Hepatocyte (in vitro differentiated cells): ENCODE measurements around the gene GNPTAB. TPM values are rescaled to one million over a fixed set of nuclear protein-coding genes. Genes with fewer than 3 reads are reported as not detected.

Source experiments
- DNase-seq: peaks from one replicate; pipeline ENCODE4 v3.0.0-alpha.2; 2016; ENCODE audit warnings: low spot score
- H2AFZ ChIP-seq: fragments of 200-600 bp; sonication (generic); 2 replicates; pipeline ENCODE4 v1.6.0; 2016; ENCODE audit warnings: antibody characterized with exemption, mild to moderate bottlenecking
- H3K27ac ChIP-seq: fragments of 200-600 bp; sonication (generic); 2 replicates; pipeline ENCODE4 v1.5.1; 2016; ENCODE audit warnings: mild to moderate bottlenecking
- H3K27me3 ChIP-seq: fragments of 200-600 bp; sonication (generic); 2 replicates; pipeline ENCODE4 v1.6.1; 2016
- H3K36me3 ChIP-seq: fragments of 200-600 bp; sonication (generic); replicated peaks from 2 replicates; pipeline ENCODE4 v1.5.1; 2016; ENCODE audit warnings: low read depth; ENCODE audit not compliant: insufficient read depth
- H3K4me1 ChIP-seq: fragments of 200-600 bp; sonication (generic); 2 replicates; pipeline ENCODE4 v1.5.1; 2016; ENCODE audit warnings: mild to moderate bottlenecking, moderate library complexity; ENCODE audit not compliant: insufficient read depth
- H3K4me2 ChIP-seq: fragments of 200-600 bp; sonication (generic); 2 replicates; pipeline ENCODE4 v1.6.0; 2016
- H3K4me3 ChIP-seq: fragments of 200-600 bp; sonication (generic); 2 replicates; pipeline ENCODE4 v1.5.1; 2016; ENCODE audit warnings: mild to moderate bottlenecking
- H3K79me2 ChIP-seq: fragments of 200-600 bp; sonication (generic); 2 replicates; pipeline ENCODE4 v1.6.0; 2017; ENCODE audit warnings: mild to moderate bottlenecking
- H3K9me2 ChIP-seq: fragments of 200-600 bp; sonication (generic); replicated peaks from 2 replicates; pipeline ENCODE4 v1.6.0; 2017; ENCODE audit warnings: mild to moderate bottlenecking; ENCODE audit not compliant: insufficient read depth
- H3K9me3 ChIP-seq: fragments of 200-600 bp; sonication (generic); 2 replicates; pipeline ENCODE4 v1.5.1; 2016; ENCODE audit warnings: low read depth, mild to moderate bottlenecking
- H4K20me1 ChIP-seq: fragments of 200-600 bp; sonication (generic); 2 replicates; pipeline ENCODE4 v1.6.0; 2016; ENCODE audit warnings: mild to moderate bottlenecking; ENCODE audit not compliant: insufficient read depth, poor library complexity, severe bottlenecking
- EZH2 ChIP-seq: fragments of 200-600 bp; sonication (generic); IDR thresholded peaks from 2 replicates; pipeline ENCODE4 v1.6.1; 2016; ENCODE audit warnings: antibody characterized with exemption, mild to moderate bottlenecking, borderline replicate concordance
- EZH2phosphoT487 ChIP-seq: fragments of 200-600 bp; sonication (generic); IDR thresholded peaks from one replicate; pipeline ENCODE4 v1.6.1; 2018; ENCODE audit warnings: antibody characterized with exemption, mild to moderate bottlenecking, low read depth, moderate library complexity; ENCODE audit not compliant: unreplicated experiment, severe bottlenecking
- WGBS: methylation state at CpG from one replicate; pipeline ENCODE4 v1.1.6; 2016; ENCODE audit warnings: low lambda C conversion rate; ENCODE audit errors: missing lambda C conversion rate; 5-methylcytosine and 5-hydroxymethylcytosine counted together
- polyA plus RNA-seq: library from polyadenylated mRNA; unstranded; fragments of >200 nt; fragmentation: Nextera tagmentation; extraction: Ambion mirVana; gene quantifications from 2 replicates; pipeline ENCODE4 v1.2.1, GENCODE V29; 2016
- total RNA-seq: library from RNA; depleted of rRNA; stranded (reverse); fragments of >200 nt; gene quantifications from 2 replicates; pipeline ENCODE4 v1.2.3, GENCODE V29; 2014
- TF ChIP-seq, protein P1 (sequence below): fragments of 200-600 bp; sonication (generic); IDR thresholded peaks from 2 replicates; pipeline ENCODE4 v1.5.1; 2016; ENCODE audit warnings: antibody characterized with exemption, mild to moderate bottlenecking; ENCODE audit not compliant: poor library complexity

The GNPTAB gene
- total and polyA plus RNA-seq, 2 experiments from 2014 or later: 13.8 to 21.6 TPM

GRCh38 chr12:101782273-101782731 is 48.5 kb downstream of the GNPTAB start:
- Histone ChIP-seq H3K4me1 (peaks cover 7% of the 10 kb centered on the region), H2AFZ (no peak overlapping the region), H4K20me1 (no peaks in the 10 kb centered on the region), H3K4me2 (no peak overlapping the region), H3K79me2 (no peaks in the 10 kb centered on the region), H3K4me3 (no peak overlapping the region), H3K9me3 (no peaks in the 10 kb centered on the region), H3K27ac (no peak overlapping the region), H3K36me3 (no peaks in the 10 kb centered on the region), H3K9me2 (no peaks in the 10 kb centered on the region), H3K27me3 (no peaks in the 10 kb centered on the region)
- WGBS: 94% methylated on average over 3 of the region's 3 CpGs
- no peak for DNase-seq
- TF ChIP-seq EZH2phosphoT487 (no peak), EZH2 (no peak)

DNA sequence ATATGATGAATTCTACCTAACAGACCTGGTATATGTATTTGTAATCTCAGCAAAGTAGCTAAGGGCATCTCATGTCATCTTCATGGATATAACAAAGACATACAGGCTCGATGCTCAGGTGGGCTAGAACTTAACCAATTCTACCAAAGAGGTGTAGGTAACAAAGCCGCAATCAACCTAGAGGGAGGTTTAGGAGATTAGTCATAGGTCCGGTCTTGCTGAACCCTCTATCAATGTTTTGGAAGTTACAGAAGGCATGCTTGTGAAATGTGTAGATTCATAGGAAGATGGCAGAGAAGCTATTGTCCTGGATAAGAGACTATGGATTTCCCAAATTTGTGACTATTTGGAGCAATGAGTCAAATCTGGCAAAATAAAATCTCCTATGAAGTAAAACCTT is 48.9 kb downstream of the GNPTAB start:
- Histone ChIP-seq H3K4me2 (no peak overlapping the region), H3K36me3 (no peaks in the 10 kb centered on the region), H3K4me1 (peaks cover 7% of the 10 kb centered on the region), H3K27ac (no peak overlapping the region), H2AFZ (no peak overlapping the region), H3K9me3 (no peaks in the 10 kb centered on the region), H3K27me3 (no peaks in the 10 kb centered on the region), H3K9me2 (no peaks in the 10 kb centered on the region), H3K79me2 (no peaks in the 10 kb centered on the region), H3K4me3 (no peak overlapping the region), H4K20me1 (no peaks in the 10 kb centered on the region)
- WGBS: 93% methylated on average over 3 of the region's 3 CpGs
- TF ChIP-seq EZH2 (no peak), EZH2phosphoT487 (no peak)
- TF ChIP-seq, protein P1, sequence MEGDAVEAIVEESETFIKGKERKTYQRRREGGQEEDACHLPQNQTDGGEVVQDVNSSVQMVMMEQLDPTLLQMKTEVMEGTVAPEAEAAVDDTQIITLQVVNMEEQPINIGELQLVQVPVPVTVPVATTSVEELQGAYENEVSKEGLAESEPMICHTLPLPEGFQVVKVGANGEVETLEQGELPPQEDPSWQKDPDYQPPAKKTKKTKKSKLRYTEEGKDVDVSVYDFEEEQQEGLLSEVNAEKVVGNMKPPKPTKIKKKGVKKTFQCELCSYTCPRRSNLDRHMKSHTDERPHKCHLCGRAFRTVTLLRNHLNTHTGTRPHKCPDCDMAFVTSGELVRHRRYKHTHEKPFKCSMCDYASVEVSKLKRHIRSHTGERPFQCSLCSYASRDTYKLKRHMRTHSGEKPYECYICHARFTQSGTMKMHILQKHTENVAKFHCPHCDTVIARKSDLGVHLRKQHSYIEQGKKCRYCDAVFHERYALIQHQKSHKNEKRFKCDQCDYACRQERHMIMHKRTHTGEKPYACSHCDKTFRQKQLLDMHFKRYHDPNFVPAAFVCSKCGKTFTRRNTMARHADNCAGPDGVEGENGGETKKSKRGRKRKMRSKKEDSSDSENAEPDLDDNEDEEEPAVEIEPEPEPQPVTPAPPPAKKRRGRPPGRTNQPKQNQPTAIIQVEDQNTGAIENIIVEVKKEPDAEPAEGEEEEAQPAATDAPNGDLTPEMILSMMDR: no peak
- no peak for DNase-seq

- Histone ChIP-seq H3K4me1 (peaks cover 7% of the 10 kb centered on the region), H3K27me3 (no peaks in the 10 kb centered on the region), H3K79me2 (no peaks in the 10 kb centered on the region), H4K20me1 (no peaks in the 10 kb centered on the region), H3K27ac (no peak overlapping the region), H3K9me2 (no peaks in the 10 kb centered on the region), H3K4me2 (no peak overlapping the region), H2AFZ (no peak overlapping the region), H3K36me3 (no peaks in the 10 kb centered on the region), H3K9me3 (no peaks in the 10 kb centered on the region), H3K4me3 (no peak overlapping the region)
- 97% methylated on average over 2 of the region's 2 CpGs for WGBS
- TF ChIP-seq, protein P1: no peak
- no peak for TF ChIP-seq EZH2phosphoT487
- no peak for TF ChIP-seq EZH2
- no peak for DNase-seq
Measured at GRCh38 chr12:101780599-101780998, 50.2 kb downstream of the GNPTAB start.

- Histone ChIP-seq H3K36me3 (no peaks in the 10 kb centered on the region), H3K4me2 (no peak overlapping the region), H3K27ac (no peak overlapping the region), H3K27me3 (no peaks in the 10 kb centered on the region), H3K79me2 (no peaks in the 10 kb centered on the region), H4K20me1 (no peaks in the 10 kb centered on the region), H3K9me2 (no peaks in the 10 kb centered on the region), H3K4me1 (peaks cover 7% of the 10 kb centered on the region), H3K4me3 (no peak overlapping the region), H2AFZ (no peak overlapping the region), H3K9me3 (no peaks in the 10 kb centered on the region)
- no peak for DNase-seq
- WGBS: 88% methylated on average over 6 of the region's 6 CpGs
- TF ChIP-seq EZH2phosphoT487: no peak
- no peak for TF ChIP-seq EZH2
- TF ChIP-seq, protein P1: no peak
Measured at GRCh38 chr12:101779626-101780025, 51.1 kb downstream of the GNPTAB start.
